Activated CD4-positive, alpha-beta T cell treated with anti-CD3 and anti-CD28 coated beads for 1 hour (primary cell): ENCODE data around the gene PACRG.
"Not testable (repeated sequence)": the region's sequence is repeated elsewhere in the genome, so short reads cannot be mapped to it uniquely, and the experiment has no call there.

Experiments
- DNase-seq: peaks from one replicate; pipeline ENCODE4 v3.0.0-alpha.2; 2020

The PACRG gene

DNA sequence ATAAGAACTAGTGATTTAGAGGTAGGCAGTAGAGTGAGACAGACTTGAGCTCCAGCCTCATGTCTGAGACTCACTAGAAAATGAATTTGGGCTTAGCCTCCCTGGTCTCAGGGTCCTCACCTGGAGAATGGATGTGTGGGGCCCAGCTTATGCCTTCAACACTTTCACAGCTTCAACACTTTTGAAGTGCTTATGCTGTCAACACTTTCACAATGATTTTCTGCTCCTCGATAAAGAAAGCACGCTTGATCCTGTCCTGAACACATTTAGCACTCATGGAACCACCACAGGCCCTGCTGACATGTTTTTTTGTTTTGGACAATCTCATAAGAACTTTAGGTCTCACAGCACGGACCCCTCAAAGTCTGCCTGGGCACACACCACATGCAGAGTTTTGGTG lies 229.3 kb downstream of the PACRG start:
- DNase-seq: no peak

DNA sequence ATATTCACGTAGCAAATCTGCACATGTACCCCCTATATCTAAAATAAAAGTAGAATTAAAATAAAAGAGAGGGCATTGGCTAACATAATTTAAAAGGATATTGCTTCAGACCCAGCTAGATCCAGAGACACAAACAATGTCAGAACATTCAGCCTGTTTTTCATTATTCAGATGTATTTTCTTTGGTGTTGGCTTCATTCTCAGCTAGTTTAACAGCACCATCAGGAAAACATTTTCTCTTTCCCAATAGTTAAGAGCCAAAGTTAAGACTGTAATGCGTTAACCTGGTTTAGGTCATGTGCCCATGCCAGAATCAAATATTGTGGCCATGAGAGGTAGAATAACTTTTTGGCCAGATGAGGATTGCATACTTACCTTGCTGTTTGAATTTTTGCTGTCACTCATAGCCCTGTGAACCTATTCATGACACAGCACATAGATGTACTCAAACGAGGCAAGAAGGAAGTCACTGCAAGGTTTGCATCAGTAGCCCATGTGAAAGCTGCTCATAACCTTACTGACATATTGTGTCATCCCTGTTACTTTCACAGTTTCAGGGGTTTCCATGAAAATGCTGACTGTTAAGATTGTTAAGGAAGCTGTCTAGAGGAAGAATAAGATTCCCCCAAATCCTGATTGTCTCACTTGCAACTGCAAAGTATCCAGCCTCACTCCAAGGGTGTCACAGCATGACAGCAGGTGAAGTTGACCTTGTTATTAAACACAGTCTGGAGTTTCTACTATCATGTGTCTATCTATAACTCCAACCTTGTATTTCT lies 233.1 kb downstream of the PACRG start:
- DNase-seq: no peak

DNA sequence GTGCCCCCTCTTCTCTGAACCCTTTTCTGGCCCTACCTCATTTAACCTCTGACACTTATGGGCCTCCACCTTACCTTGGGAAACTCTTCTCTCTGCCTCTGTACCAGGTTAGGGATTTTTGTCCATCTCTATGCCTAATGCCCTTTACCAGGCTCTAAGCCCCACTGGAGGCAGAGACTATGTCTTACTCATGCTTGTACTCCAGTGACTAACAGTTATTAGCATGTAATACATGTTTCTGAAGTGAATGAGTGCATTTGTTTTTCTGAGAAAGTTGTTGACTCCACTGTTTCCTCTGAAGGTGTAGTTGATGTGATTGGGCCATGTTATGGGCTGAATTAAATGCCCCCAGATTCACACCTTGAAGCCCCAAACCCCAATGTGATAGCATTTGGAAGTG lies 234.3 kb downstream of the PACRG start:
- DNase-seq: no peak

DNA sequence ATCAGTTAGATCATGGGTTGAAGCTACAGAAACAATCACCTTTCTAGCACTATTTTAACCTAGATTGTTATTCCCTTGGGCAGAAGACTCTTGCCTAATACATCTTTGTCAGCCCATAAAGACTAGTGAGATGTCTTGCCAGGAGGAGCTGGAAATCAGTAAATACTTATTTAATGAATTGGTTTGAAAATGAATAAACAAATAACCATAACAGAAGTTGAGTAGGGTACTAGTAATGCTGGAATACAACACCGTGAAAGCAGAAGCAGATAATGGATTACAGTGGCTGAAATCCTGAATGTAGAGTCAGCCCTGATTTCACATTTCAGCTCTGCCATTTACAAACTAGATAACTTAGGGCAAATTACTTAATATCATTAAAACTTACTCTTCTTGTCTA lies 236.1 kb downstream of the PACRG start:
- DNase-seq: no peak

GRCh38 chr6:162964488-162965140 lies 236.8 kb downstream of the PACRG start:
- no peak for DNase-seq

DNA sequence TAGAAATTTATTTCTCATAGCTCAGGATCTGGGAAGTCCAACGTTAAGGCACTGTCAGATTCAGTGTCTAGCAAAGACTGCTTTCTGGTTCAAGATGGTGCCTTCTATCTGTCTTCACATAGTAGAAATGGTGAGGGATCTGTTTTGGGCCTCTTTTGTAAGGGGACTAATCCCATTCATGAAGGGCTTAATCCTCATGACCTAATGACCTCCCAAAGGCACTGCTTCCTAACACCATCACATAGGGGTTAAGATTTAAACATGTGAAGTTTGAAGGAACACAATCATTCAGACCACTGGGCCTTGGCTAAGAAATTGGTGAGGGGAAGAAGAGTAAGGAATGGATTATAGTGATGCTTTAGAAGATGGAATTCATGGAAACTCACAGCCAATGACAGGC lies 237.6 kb downstream of the PACRG start:
- no peak for DNase-seq

GRCh38 chr6:162970246-162970645 lies 242.5 kb downstream of the PACRG start:
- DNase-seq: no peak

- DNase-seq: no peak
Observed at GRCh38 chr6:162971356-162971755, 243.6 kb downstream of the PACRG start.

DNA sequence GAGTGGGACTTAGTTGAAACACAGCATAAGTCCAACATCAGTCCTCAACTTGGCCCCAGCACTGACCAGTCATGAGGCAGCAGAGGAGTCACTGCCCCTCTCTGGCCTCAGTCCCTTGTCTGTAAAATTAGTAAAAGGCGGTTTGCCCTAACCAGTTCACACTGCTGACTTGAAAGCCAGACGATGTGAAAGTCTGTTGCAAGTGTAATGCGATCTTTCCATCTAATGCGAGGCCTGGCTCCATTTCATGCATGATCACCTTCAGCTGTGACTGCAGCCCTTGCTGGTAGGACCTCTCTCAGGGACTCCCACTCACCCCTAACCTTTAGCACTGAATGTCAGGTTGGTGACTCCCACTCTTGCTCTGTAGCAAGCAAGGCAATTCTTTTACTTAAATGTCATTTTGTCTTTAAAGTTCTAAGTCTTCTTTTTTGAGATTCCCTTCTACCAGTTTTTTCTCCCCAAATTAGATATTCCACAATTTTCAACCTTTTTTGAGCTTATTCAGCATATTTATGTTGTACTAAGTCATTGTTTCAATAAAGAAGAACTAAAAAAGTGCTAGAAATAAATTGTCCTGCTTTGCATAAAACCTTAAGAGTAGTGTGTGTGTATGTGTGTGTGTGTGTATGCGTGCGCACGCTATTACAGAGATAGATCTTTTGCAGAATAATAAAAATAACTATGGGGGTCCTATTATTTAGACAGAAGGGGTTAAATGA lies 245.5 kb downstream of the PACRG start:
- no peak for DNase-seq

DNA sequence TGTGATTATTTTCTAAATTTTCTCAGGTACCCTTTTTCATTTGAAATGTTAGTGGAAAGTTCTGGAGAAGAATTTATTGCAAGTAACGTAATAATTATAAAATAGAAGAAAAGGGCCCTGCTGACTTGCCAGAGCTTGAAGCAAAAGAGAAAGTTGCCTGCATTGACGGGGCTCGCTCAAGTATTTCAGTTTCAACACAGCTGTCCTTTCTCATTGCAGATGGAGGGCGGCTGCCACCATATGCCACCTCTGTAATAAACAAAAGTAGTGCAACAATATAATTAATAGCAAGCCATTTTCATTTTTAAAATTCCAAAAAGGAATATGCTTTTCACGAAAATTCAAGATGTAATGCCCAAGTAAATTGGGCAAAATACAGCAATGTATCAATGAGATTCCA lies 246.2 kb downstream of the PACRG start:
- no peak for DNase-seq

DNA sequence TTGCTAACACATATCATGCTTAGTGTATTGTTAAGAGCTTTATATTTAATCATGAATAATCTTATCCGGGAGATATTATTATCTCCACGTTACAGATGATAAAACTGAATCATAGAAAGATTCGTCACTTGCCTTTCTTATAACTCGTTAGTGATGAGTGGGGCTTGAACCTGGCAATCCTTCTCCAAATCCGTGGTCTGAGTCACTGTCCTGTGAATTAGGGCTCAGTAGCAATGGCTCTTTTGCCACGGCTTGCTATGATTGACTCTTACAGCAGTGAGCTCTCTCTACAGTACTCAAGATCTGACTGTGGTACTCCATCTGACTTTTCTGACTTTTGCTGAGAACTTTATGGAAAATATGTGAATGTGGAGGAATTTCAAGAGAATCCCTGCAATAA lies 246.9 kb downstream of the PACRG start:
- no peak for DNase-seq

- DNase-seq: no peak
Observed at GRCh38 chr6:162976141-162976540, 248.4 kb downstream of the PACRG start.

DNA sequence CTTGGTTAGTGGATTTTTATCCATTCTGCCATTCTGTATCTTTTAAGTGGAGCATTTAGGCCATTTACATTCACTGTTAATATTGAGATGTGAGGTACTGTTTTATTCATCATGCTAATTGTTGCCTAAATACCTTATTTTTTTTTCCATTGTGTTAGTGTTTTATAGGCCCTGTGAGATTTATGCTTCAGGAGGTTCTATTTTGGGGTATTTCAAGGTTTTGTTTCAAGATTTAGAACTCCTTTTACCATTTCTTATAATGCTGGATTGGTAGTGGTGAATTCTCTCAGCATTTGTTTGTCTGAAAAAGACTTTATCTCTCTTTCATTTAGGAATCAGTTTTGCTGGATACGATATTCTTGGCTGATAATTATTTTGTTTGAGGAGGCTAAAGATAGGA lies 255.5 kb downstream of the PACRG start:
- not testable (repeated sequence) for DNase-seq

GRCh38 chr6:162998777-162999176 lies 271.0 kb downstream of the PACRG start:
- DNase-seq: no peak

GRCh38 chr6:162999575-163000285 lies 272.0 kb downstream of the PACRG start:
- no peak for DNase-seq

DNA sequence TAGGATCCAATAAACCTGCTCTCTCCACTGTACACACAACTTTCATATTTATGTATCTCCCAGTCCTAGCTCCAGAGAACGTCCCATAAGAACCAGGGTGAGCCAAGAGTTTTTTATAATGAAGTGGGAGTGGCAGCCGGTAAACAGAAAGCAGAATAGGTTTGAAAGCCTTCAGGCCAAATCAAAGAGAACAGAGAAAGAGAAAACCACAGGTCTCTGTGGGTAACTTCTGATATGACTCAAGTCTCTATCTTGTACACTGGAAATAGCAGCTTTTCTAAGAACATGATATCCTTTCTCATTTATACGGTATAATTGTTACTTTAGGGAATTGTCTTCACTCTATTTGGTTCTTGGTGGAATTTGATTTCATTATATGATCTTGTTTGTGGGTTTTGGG lies 273.6 kb downstream of the PACRG start:
- no peak for DNase-seq

- no peak for DNase-seq
Observed at GRCh38 chr6:163008186-163008585, 280.4 kb downstream of the PACRG start.

GRCh38 chr6:163008626-163009025 lies 280.9 kb downstream of the PACRG start:
- no peak for DNase-seq

GRCh38 chr6:163010145-163010544 lies 282.4 kb downstream of the PACRG start:
- DNase-seq: no peak

DNA sequence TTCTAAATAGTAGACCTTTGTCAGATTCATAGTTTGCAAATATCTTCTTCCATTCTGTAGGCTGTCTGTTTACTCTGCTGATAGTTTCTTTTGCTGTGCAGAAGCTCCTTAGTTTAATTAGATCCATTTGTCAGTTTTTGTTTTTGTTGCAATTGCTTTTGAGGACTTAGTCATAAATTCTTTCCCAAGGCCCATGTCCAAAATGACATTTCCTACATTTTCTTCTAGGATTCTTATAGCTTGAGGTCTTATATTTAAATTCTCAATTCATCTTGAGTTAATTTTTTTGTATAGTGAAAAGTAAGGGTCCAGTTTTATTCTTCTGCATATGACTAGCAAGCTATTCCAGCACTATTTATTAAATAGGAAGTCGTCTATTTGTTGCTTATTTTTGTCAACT lies 287.0 kb downstream of the PACRG start:
- DNase-seq: no peak

- DNase-seq: no peak
Observed at GRCh38 chr6:163017801-163018200, 290.0 kb downstream of the PACRG start.

DNA sequence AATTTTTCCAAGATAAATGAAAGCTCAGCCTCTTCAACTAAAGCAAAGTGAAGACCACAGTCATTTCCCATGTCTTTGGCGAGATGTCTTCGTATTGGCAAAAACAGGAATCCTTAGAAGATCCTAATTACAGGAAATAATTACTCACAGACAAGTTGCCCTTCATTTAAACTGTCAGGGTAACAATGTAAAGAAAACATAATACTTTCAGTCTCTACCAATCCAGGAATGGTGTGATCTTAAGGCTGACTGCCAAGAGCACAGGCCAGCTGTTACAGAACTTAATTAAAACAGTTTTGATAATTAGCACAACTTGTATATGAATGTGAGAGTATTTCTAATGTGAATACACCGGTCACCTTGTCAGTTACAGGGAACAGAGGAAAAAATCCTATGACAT lies 292.2 kb downstream of the PACRG start:
- no peak for DNase-seq

DNA sequence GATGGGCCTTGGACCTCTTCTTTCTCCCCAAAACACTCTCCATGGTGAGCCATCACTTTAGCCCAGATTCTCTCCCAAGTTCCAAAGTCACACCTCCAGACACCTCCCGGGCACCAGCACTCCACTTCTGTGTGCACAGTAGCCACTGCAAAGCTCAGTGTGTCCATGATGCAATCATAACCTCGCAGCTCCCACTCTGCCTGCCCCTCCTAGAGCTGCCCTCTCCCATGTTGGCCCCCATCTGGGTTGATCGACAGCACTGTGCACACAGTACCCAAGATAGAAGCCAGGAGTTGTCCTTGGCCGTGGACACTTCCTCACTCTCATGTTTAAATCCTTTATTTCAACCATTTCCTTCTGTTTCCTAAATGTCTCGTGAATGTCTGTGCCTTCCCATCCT lies 293.3 kb downstream of the PACRG start:
- no peak for DNase-seq
